ENCODE results near the gene NRXN3.

The NRXN3 gene

DNA sequence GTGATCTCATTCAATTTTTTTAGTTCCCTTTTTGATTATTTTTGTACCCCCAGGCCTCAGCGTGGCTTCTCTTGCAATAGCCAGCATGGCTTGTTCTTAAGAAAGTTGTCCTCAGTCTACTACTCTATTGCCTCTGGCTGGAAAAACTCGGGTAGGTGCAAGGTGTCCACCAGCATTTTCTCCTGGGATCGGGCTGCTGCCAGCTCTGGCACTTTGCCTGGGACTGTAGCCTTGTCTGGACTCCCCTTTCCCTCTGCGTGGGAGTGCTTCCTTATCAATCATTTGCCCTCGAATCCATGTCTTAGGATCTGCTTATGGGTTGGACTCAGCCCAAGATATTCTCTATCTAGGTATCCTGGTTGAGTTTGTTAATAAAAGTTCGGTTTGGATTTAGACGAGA is 1267.8 kb downstream of the NRXN3 start:
- H3K27me3 ChIP-seq (ENCODE audit: control insufficient read depth, insufficient read depth, low read length, poor library complexity, severe bottlenecking), result no peaks in the 10 kb centered on the region
- H3K9me3 ChIP-seq (ENCODE audit: control insufficient read depth, low read length), result no peaks in the 10 kb centered on the region
- no peak overlapping the region for H3K4me3 ChIP-seq (ENCODE audit: insufficient read depth, low read depth, low read length)
- no peak overlapping the region for H3K27ac ChIP-seq (ENCODE audit: insufficient read depth, low read depth, low read length, poor library complexity, severe bottlenecking)
- 92 to 95% methylated on average over 7 of the region's 7 CpGs for WGBS, 2 experiments
- H3K36me3 ChIP-seq (ENCODE audit: control insufficient read depth, insufficient read depth, low read length), result no peaks in the 10 kb centered on the region
- no peaks in the 10 kb centered on the region for H3K4me1 ChIP-seq (ENCODE audit: control insufficient read depth, insufficient read depth, low read length)

- no peaks in the 10 kb centered on the region for H3K27me3 ChIP-seq (ENCODE audit: control insufficient read depth, insufficient read depth, low read length, poor library complexity, severe bottlenecking)
- no peak overlapping the region for H3K4me3 ChIP-seq (ENCODE audit: insufficient read depth, low read depth, low read length)
- no peaks in the 10 kb centered on the region for H3K36me3 ChIP-seq (ENCODE audit: control insufficient read depth, insufficient read depth, low read length)
- no peaks in the 10 kb centered on the region for H3K9me3 ChIP-seq (ENCODE audit: control insufficient read depth, low read length)
- H3K4me1 ChIP-seq (ENCODE audit: control insufficient read depth, insufficient read depth, low read length), result no peaks in the 10 kb centered on the region
- H3K27ac ChIP-seq (ENCODE audit: insufficient read depth, low read depth, low read length, poor library complexity, severe bottlenecking), result no peak overlapping the region
- 98% methylated on average over 2 to 3 of the region's 3 CpGs for WGBS, 2 experiments
Measured at GRCh38 chr14:79438696-79439342, 1268.6 kb downstream of the NRXN3 start.

GRCh38 chr14:79442786-79443185 is 1272.6 kb downstream of the NRXN3 start:
- no peaks in the 10 kb centered on the region for H3K36me3 ChIP-seq (ENCODE audit: control insufficient read depth, insufficient read depth, low read length)
- WGBS, 2 experiments, result 90 to 95% methylated on average over 5 of the region's 5 CpGs
- H3K9me3 ChIP-seq (ENCODE audit: control insufficient read depth, low read length), result no peaks in the 10 kb centered on the region
- H3K4me3 ChIP-seq (ENCODE audit: insufficient read depth, low read depth, low read length), result no peak overlapping the region
- H3K27me3 ChIP-seq (ENCODE audit: control insufficient read depth, insufficient read depth, low read length, poor library complexity, severe bottlenecking), result no peaks in the 10 kb centered on the region
- no peak overlapping the region for H3K27ac ChIP-seq (ENCODE audit: insufficient read depth, low read depth, low read length, poor library complexity, severe bottlenecking)
- H3K4me1 ChIP-seq (ENCODE audit: control insufficient read depth, insufficient read depth, low read length), result no peaks in the 10 kb centered on the region

GRCh38 chr14:79443602-79444001 is 1273.4 kb downstream of the NRXN3 start:
- no peak overlapping the region for H3K4me3 ChIP-seq (ENCODE audit: insufficient read depth, low read depth, low read length)
- no peaks in the 10 kb centered on the region for H3K9me3 ChIP-seq (ENCODE audit: control insufficient read depth, low read length)
- no peak overlapping the region for H3K27ac ChIP-seq (ENCODE audit: insufficient read depth, low read depth, low read length, poor library complexity, severe bottlenecking)
- no peaks in the 10 kb centered on the region for H3K36me3 ChIP-seq (ENCODE audit: control insufficient read depth, insufficient read depth, low read length)
- H3K27me3 ChIP-seq (ENCODE audit: control insufficient read depth, insufficient read depth, low read length, poor library complexity, severe bottlenecking), result no peaks in the 10 kb centered on the region
- H3K4me1 ChIP-seq (ENCODE audit: control insufficient read depth, insufficient read depth, low read length), result no peaks in the 10 kb centered on the region

DNA sequence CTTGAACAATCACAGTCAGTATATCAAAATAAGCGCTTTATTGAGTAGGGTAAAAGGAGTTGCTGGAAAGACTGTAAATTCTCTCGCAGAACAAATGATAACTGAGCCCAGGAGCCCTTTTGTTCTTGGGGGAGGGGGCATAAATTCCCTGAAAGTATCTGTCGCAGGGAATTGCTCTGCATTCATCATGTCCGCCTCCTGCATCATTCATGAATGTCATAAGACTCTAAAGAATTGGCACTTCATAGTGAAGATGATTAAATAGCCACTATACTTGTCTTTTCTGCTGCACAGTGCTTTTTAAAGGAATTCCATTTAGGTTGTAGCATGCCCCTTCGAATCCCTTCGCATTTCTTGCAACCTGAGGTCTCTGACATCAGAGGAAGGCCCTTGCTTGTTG is 1278.8 kb downstream of the NRXN3 start:
- no peaks in the 10 kb centered on the region for H3K9me3 ChIP-seq (ENCODE audit: control insufficient read depth, low read length)
- no peak overlapping the region for H3K27ac ChIP-seq (ENCODE audit: insufficient read depth, low read depth, low read length, poor library complexity, severe bottlenecking)
- WGBS, 2 experiments, result 94 to 97% methylated on average over 6 of the region's 6 CpGs
- H3K27me3 ChIP-seq (ENCODE audit: control insufficient read depth, insufficient read depth, low read length, poor library complexity, severe bottlenecking), result no peaks in the 10 kb centered on the region
- H3K4me3 ChIP-seq (ENCODE audit: insufficient read depth, low read depth, low read length), result no peak overlapping the region
- H3K4me1 ChIP-seq (ENCODE audit: control insufficient read depth, insufficient read depth, low read length), result no peaks in the 10 kb centered on the region
- H3K36me3 ChIP-seq (ENCODE audit: control insufficient read depth, insufficient read depth, low read length), result no peaks in the 10 kb centered on the region

DNA sequence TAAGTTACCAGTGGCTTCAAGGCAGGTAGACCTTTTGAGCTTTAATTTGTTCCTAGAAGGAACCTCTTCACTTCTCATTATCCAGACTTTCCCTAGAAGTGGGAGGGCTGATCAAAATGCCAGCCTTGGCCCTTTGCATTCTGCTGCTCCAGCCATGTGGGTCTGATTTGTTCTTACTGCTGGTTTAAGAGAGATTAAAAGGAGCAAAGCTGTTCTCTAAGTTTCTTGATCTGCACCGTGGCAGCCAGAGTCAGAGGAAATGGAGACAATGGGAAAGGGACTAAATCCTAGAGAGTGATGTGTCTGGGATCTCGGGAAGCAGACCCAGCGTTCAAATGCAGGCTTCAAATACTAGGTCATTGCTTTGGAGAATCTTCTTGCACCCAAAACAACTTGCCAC is 1281.4 kb downstream of the NRXN3 start:
- Histone ChIP-seq H3K27ac (ENCODE audit: insufficient read depth, low read depth, low read length, poor library complexity, severe bottlenecking) (no peak overlapping the region), H3K27me3 (ENCODE audit: control insufficient read depth, insufficient read depth, low read length, poor library complexity, severe bottlenecking) (no peaks in the 10 kb centered on the region), H3K36me3 (ENCODE audit: control insufficient read depth, insufficient read depth, low read length) (no peaks in the 10 kb centered on the region), H3K4me3 (ENCODE audit: insufficient read depth, low read depth, low read length) (no peak overlapping the region), H3K9me3 (ENCODE audit: control insufficient read depth, low read length) (no peaks in the 10 kb centered on the region), H3K4me1 (ENCODE audit: control insufficient read depth, insufficient read depth, low read length) (no peaks in the 10 kb centered on the region)
- WGBS, 2 experiments, result 68 to 70% methylated on average over 3 of the region's 3 CpGs

DNA sequence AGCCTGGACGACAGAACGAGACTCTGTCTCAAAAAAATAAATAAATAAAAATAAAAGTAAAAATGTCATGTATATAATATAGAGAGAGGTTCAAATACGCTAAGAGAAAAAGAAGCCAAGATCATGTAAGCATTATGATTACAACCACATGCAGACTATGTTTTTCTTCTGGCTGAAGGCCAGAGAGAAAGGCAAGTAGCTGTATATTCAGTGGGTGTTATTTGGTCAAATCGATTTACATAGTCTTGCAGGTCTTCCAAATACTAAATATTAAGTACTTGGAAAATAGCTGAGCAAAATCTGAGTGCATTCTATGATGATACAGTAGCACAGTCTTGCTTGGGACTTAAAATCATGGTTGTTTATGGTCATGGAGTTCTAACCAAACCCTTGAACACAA is 1283.1 kb downstream of the NRXN3 start:
- Histone ChIP-seq H3K9me3 (ENCODE audit: control insufficient read depth, low read length) (no peaks in the 10 kb centered on the region), H3K36me3 (ENCODE audit: control insufficient read depth, insufficient read depth, low read length) (no peaks in the 10 kb centered on the region), H3K27ac (ENCODE audit: insufficient read depth, low read depth, low read length, poor library complexity, severe bottlenecking) (no peak overlapping the region), H3K27me3 (ENCODE audit: control insufficient read depth, insufficient read depth, low read length, poor library complexity, severe bottlenecking) (no peaks in the 10 kb centered on the region), H3K4me1 (ENCODE audit: control insufficient read depth, insufficient read depth, low read length) (no peaks in the 10 kb centered on the region), H3K4me3 (ENCODE audit: insufficient read depth, low read depth, low read length) (no peak overlapping the region)
- WGBS, 2 experiments, result 90 to 100% methylated on average over 2 to 4 of the region's 4 CpGs

GRCh38 chr14:79464468-79464867 is 1294.3 kb downstream of the NRXN3 start:
- H3K4me3 ChIP-seq (ENCODE audit: insufficient read depth, low read depth, low read length), result no peak overlapping the region
- peaks cover 4% of the 10 kb centered on the region for H3K4me1 ChIP-seq (ENCODE audit: control insufficient read depth, insufficient read depth, low read length)
- no peaks in the 10 kb centered on the region for H3K36me3 ChIP-seq (ENCODE audit: control insufficient read depth, insufficient read depth, low read length)
- H3K27ac ChIP-seq (ENCODE audit: insufficient read depth, low read depth, low read length, poor library complexity, severe bottlenecking), result no peak overlapping the region
- H3K9me3 ChIP-seq (ENCODE audit: control insufficient read depth, low read length), result no peaks in the 10 kb centered on the region
- H3K27me3 ChIP-seq (ENCODE audit: control insufficient read depth, insufficient read depth, low read length, poor library complexity, severe bottlenecking), result no peaks in the 10 kb centered on the region

GRCh38 chr14:79465651-79466050 is 1295.5 kb downstream of the NRXN3 start:
- Histone ChIP-seq H3K4me3 (ENCODE audit: insufficient read depth, low read depth, low read length) (no peak overlapping the region), H3K27me3 (ENCODE audit: control insufficient read depth, insufficient read depth, low read length, poor library complexity, severe bottlenecking) (no peaks in the 10 kb centered on the region), H3K9me3 (ENCODE audit: control insufficient read depth, low read length) (no peaks in the 10 kb centered on the region), H3K27ac (ENCODE audit: insufficient read depth, low read depth, low read length, poor library complexity, severe bottlenecking) (no peak overlapping the region), H3K36me3 (ENCODE audit: control insufficient read depth, insufficient read depth, low read length) (no peaks in the 10 kb centered on the region), H3K4me1 (ENCODE audit: control insufficient read depth, insufficient read depth, low read length) (peaks cover 4% of the 10 kb centered on the region)
- 92 to 95% methylated on average over 3 of the region's 3 CpGs for WGBS, 2 experiments

- no peaks in the 10 kb centered on the region for H3K36me3 ChIP-seq (ENCODE audit: control insufficient read depth, insufficient read depth, low read length)
- no peaks in the 10 kb centered on the region for H3K27me3 ChIP-seq (ENCODE audit: control insufficient read depth, insufficient read depth, low read length, poor library complexity, severe bottlenecking)
- no peaks in the 10 kb centered on the region for H3K9me3 ChIP-seq (ENCODE audit: control insufficient read depth, low read length)
- peaks cover under 1% of the 10 kb centered on the region for H3K4me1 ChIP-seq (ENCODE audit: control insufficient read depth, insufficient read depth, low read length)
- 90 to 93% methylated on average over 13 of the region's 13 CpGs for WGBS, 2 experiments
- no peak overlapping the region for H3K4me3 ChIP-seq (ENCODE audit: insufficient read depth, low read depth, low read length)
- H3K27ac ChIP-seq (ENCODE audit: insufficient read depth, low read depth, low read length, poor library complexity, severe bottlenecking), result no peak overlapping the region
Measured at GRCh38 chr14:79466938-79467527, 1296.9 kb downstream of the NRXN3 start.

DNA sequence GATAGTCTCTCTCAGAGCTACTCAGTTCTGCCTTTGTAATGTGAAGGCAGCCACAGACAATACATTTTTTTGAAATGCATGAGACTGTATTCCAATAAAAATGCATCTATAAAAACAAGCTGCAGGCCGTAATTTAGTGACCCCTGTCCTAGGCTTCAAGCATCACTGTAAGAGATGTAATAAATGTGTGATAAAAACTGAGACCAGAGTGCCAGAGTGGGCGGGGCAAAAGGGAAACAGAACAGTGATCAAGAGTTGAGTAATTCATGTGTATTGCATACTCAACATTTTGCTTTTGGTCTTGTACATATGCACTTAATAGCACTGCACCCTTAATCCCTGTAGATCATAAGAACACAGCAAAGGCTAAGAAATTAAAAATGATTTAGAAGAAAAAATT is 1297.7 kb downstream of the NRXN3 start:
- peaks cover 8% of the 10 kb centered on the region for H3K4me1 ChIP-seq (ENCODE audit: control insufficient read depth, insufficient read depth, low read length)
- no peak overlapping the region for H3K4me3 ChIP-seq (ENCODE audit: insufficient read depth, low read depth, low read length)
- no peak overlapping the region for H3K27ac ChIP-seq (ENCODE audit: insufficient read depth, low read depth, low read length, poor library complexity, severe bottlenecking)
- no peaks in the 10 kb centered on the region for H3K36me3 ChIP-seq (ENCODE audit: control insufficient read depth, insufficient read depth, low read length)
- 84 to 100% methylated on average over 2 of the region's 2 CpGs for WGBS, 2 experiments
- H3K9me3 ChIP-seq (ENCODE audit: control insufficient read depth, low read length), result no peaks in the 10 kb centered on the region
- H3K27me3 ChIP-seq (ENCODE audit: control insufficient read depth, insufficient read depth, low read length, poor library complexity, severe bottlenecking), result no peaks in the 10 kb centered on the region
